DOHH2 (cell line): ENCODE results near the gene GRIA2.
"Not testable (repeated sequence)": the region's sequence is repeated elsewhere in the genome, so short reads cannot be mapped to it uniquely, and the experiment has no call there.

Experiments
- H3F3A ChIP-seq: fragments of 200-600 bp; sonication (generic), shearing (Covaris generic); 2 replicates; pipeline ENCODE4 v1.6.0; 2016; ENCODE audit warnings: antibody characterized with exemption, mild to moderate bottlenecking; ENCODE audit not compliant: control insufficient read depth, insufficient read depth
- H3K27ac ChIP-seq: fragments of 200-600 bp; sonication (generic); 2 replicates; pipeline ENCODE4 v1.5.1; 2014; ENCODE audit warnings: low read depth, mild to moderate bottlenecking, low read length, moderate library complexity
- H3K27me3 ChIP-seq: fragments of 200-600 bp; sonication (generic); 2 replicates; pipeline ENCODE4 v1.6.1; 2014; ENCODE audit warnings: mild to moderate bottlenecking, low read length, mixed read lengths; ENCODE audit not compliant: control insufficient read depth
- H3K36me3 ChIP-seq: fragments of 200-600 bp; sonication (generic); 2 replicates; pipeline ENCODE4 v1.6.1; 2014; ENCODE audit warnings: mild to moderate bottlenecking, low read length, moderate library complexity, mixed read lengths; ENCODE audit not compliant: control insufficient read depth
- H3K4me1 ChIP-seq: fragments of 200-600 bp; sonication (generic); 2 replicates; pipeline ENCODE4 v1.6.1; 2014; ENCODE audit warnings: mild to moderate bottlenecking, low read length, mixed read lengths; ENCODE audit not compliant: control insufficient read depth
- H3K4me2 ChIP-seq: fragments of 200-600 bp; sonication (generic); 2 replicates; pipeline ENCODE4 v1.6.0; 2014; ENCODE audit warnings: mild to moderate bottlenecking, low read length, moderate library complexity
- H3K4me3 ChIP-seq: fragments of 200-600 bp; sonication (generic); 2 replicates; pipeline ENCODE4 v1.5.1; 2014; ENCODE audit warnings: mild to moderate bottlenecking, low read length, mixed read lengths
- H3K79me2 ChIP-seq: fragments of 200-600 bp; sonication (generic); 2 replicates; pipeline ENCODE4 v1.6.1; 2014; ENCODE audit warnings: mild to moderate bottlenecking, low read length, mixed read lengths; ENCODE audit not compliant: control insufficient read depth
- H3K9me2 ChIP-seq: fragments of 200-600 bp; sonication (generic); replicated peaks from 2 replicates; pipeline ENCODE4 v1.6.1; 2014; ENCODE audit warnings: mild to moderate bottlenecking, low read length, mixed read lengths; ENCODE audit not compliant: control insufficient read depth
- H3K9me3 ChIP-seq: fragments of 200-600 bp; sonication (generic); 2 replicates; pipeline ENCODE4 v1.6.1; 2014; ENCODE audit warnings: antibody characterized with exemption, low read length, mixed read lengths; ENCODE audit not compliant: control insufficient read depth, insufficient read depth
- H4K20me1 ChIP-seq: fragments of 200-600 bp; sonication (generic); 2 replicates; pipeline ENCODE4 v1.6.0; 2014; ENCODE audit warnings: low read depth, mild to moderate bottlenecking, antibody characterized with exemption, low read length, moderate library complexity; ENCODE audit not compliant: control insufficient read depth, insufficient read depth
- CTCF ChIP-seq: fragments of 200-600 bp; sonication (generic); IDR thresholded peaks from one replicate; pipeline ENCODE4 v1.5.1; 2014; ENCODE audit warnings: antibody characterized with exemption, mild to moderate bottlenecking, low read depth, low read length; ENCODE audit not compliant: poor library complexity, severe bottlenecking
- EZH2phosphoT487 ChIP-seq: fragments of 200-600 bp; sonication (generic); IDR thresholded peaks from 2 replicates; pipeline ENCODE4 v1.6.1; 2017; ENCODE audit warnings: borderline replicate concordance, mild to moderate bottlenecking, antibody characterized with exemption, low read length, moderate library complexity, mixed read lengths

The GRIA2 gene

GRCh38 chr4:157220371-157220881, at the start of gene GRIA2:
Gene GRIA2, plus strand, starts transcription at chr4:157220728. Its CDS starts 315 bp downstream, at chr4:157221043.
- no peaks in the 10 kb centered on the region for H3K27me3 ChIP-seq
- H3K27ac ChIP-seq = no peak within 1 kb of the TSS
- H4K20me1 ChIP-seq = no peaks in the 10 kb centered on the region
- H3F3A ChIP-seq = no peaks in the 10 kb centered on the region
- no peaks in the 10 kb centered on the region for H3K4me1 ChIP-seq
- H3K79me2 ChIP-seq = no peaks in the 10 kb centered on the region
- H3K9me3 ChIP-seq = peaks cover 3% of the 10 kb centered on the region; the same call in 1 of the 2 replicates
- TF ChIP-seq EZH2phosphoT487 (no peak), CTCF (no peak)
- no peaks in the 10 kb centered on the region for H3K36me3 ChIP-seq
- H3K4me3 ChIP-seq = no peak within 1 kb of the TSS
- no peaks in the 10 kb centered on the region for H3K9me2 ChIP-seq
- H3K4me2 ChIP-seq = no peak within 1 kb of the TSS

GRCh38 chr4:157172011-157172410, 48.5 kb upstream of the GRIA2 start:
- Histone ChIP-seq H3K9me3 (no peaks in the 10 kb centered on the region), H3K9me2 (no peaks in the 10 kb centered on the region), H3K79me2 (no peaks in the 10 kb centered on the region), H4K20me1 (no peaks in the 10 kb centered on the region), H3K4me1 (no peaks in the 10 kb centered on the region), H3K27me3 (no peaks in the 10 kb centered on the region), H3K36me3 (no peaks in the 10 kb centered on the region), H3K4me2 (no peak overlapping the region), H3F3A (no peaks in the 10 kb centered on the region), H3K4me3 (no peak overlapping the region), H3K27ac (no peak overlapping the region)
- TF ChIP-seq EZH2phosphoT487 (no peak), CTCF (no peak)

GRCh38 chr4:157180268-157180667, 40.3 kb upstream of the GRIA2 start:
- H3K4me1 ChIP-seq, H3K79me2 ChIP-seq, H3K4me2 ChIP-seq, H4K20me1 ChIP-seq, H3K36me3 ChIP-seq, H3K4me3 ChIP-seq, H3K27me3 ChIP-seq, H3K9me3 ChIP-seq, H3K9me2 ChIP-seq, H3F3A ChIP-seq, H3K27ac ChIP-seq: not testable (repeated sequence)

- no peak for TF ChIP-seq EZH2phosphoT487
- TF ChIP-seq CTCF = no peak
- H3K36me3 ChIP-seq = no peaks in the 10 kb centered on the region
- no peak overlapping the region for H3K4me3 ChIP-seq
Measured at GRCh38 chr4:157184300-157184699, 36.2 kb upstream of the GRIA2 start.

More at GRCh38 chr4:157184300-157184699, 36.2 kb upstream of the GRIA2 start:
- Histone ChIP-seq H4K20me1 (no peaks in the 10 kb centered on the region), H3K79me2 (no peaks in the 10 kb centered on the region), H3F3A (no peaks in the 10 kb centered on the region), H3K4me1 (no peaks in the 10 kb centered on the region), H3K27ac (no peak overlapping the region), H3K27me3 (no peaks in the 10 kb centered on the region), H3K9me3 (no peaks in the 10 kb centered on the region), H3K9me2 (no peaks in the 10 kb centered on the region), H3K4me2 (no peak overlapping the region)
